IMR-90 (cell line): Measurements from ENCODE around the gene HOTAIR. TPM values are rescaled to one million over a fixed set of nuclear protein-coding genes. Genes with fewer than 3 reads are reported as not detected.
A peak's percentile ranks its signal among the peaks of the same experiment; 100 is the strongest.

Experiments
- ATAC-seq: fragments of 200-7000 bp; cut with Tn5 transposase; 2 replicates; pipeline ENCODE4 v1.9.1; 2020; ENCODE audit warnings: low read depth, mild to moderate bottlenecking, moderate library complexity
- BruUV-seq: library from RNA; stranded (reverse); fragments of 400-500 nt; replicated peaks from 2 replicates; lab custom pipeline; 2021; lab: Mats Ljungman, UMichigan
- CTCF ChIA-PET: fragments of 300-600 bp; formaldehyde crosslinking; extraction: SDS; loops from one replicate; lab custom pipeline; 2021; ENCODE audit warnings: antibody characterized with exemption; lab: Yijun Ruan, JAX
- POLR2A ChIA-PET: fragments of 300-600 bp; sonication (Branson Sonifier 250); formaldehyde crosslinking; loops from one replicate; lab custom pipeline; 2022; ENCODE audit warnings: antibody characterized with exemption; ENCODE audit not compliant: unreplicated experiment; lab: Charles Lee
- DNase-seq: peaks from one replicate; pipeline ENCODE4 v3.0.0; 2013
- H2AFZ ChIP-seq: replicated peaks from 2 replicates; pipeline ENCODE3; 2013; ENCODE audit warnings: low read length, mild to moderate bottlenecking; ENCODE audit not compliant: poor library complexity
- H2AK5ac ChIP-seq: 2 replicates; pipeline ENCODE4 v1.6.1; 2013; ENCODE audit warnings: low read depth, low read length, inconsistent platforms
- H2AK9ac ChIP-seq: replicated peaks from 2 replicates; pipeline ENCODE3; 2013; ENCODE audit warnings: mild to moderate bottlenecking, low read depth, low read length, moderate library complexity; ENCODE audit not compliant: poor library complexity
- H2BK120ac ChIP-seq: 2 replicates; pipeline ENCODE4 v1.6.1; 2013; ENCODE audit warnings: low read depth, low read length, inconsistent platforms
- H2BK15ac ChIP-seq: 3 replicates; pipeline ENCODE4 v1.6.1; 2013; ENCODE audit warnings: low read depth, low read length, inconsistent platforms
- H2BK20ac ChIP-seq: 2 replicates; pipeline ENCODE4 v1.6.1; 2013; ENCODE audit warnings: low read depth, mild to moderate bottlenecking, inconsistent platforms, low read length, moderate library complexity
- H2BK5ac ChIP-seq: 2 replicates; pipeline ENCODE4 v1.6.1; 2013; ENCODE audit warnings: mild to moderate bottlenecking, low read depth, low read length, inconsistent platforms; ENCODE audit not compliant: poor library complexity, severe bottlenecking
- H3K14ac ChIP-seq: replicated peaks from 2 replicates; pipeline ENCODE4 v1.6.1; 2013; ENCODE audit warnings: low read depth, low read length, inconsistent platforms
- H3K18ac ChIP-seq: 2 replicates; pipeline ENCODE4 v1.6.1; 2013; ENCODE audit warnings: low read depth, low read length, control low read depth
- H3K23ac ChIP-seq: 2 replicates; pipeline ENCODE4 v1.6.1; 2013; ENCODE audit warnings: low read depth, low read length, inconsistent platforms
- H3K27ac ChIP-seq: 2 replicates; pipeline ENCODE4 v1.5.1; 2013; ENCODE audit warnings: mild to moderate bottlenecking, control low read depth, low read length; ENCODE audit not compliant: insufficient read depth
- H3K27me3 ChIP-seq: 2 replicates; pipeline ENCODE4 v1.6.1; 2013; ENCODE audit warnings: low read length; ENCODE audit not compliant: control insufficient read depth, insufficient read depth
- H3K36me3 ChIP-seq: 2 replicates; pipeline ENCODE4 v1.6.1; 2013; ENCODE audit warnings: low read length, mixed read lengths; ENCODE audit not compliant: control insufficient read depth, insufficient read depth
- H3K4ac ChIP-seq: 2 replicates; pipeline ENCODE4 v1.6.1; 2013; ENCODE audit warnings: low read depth, low read length, inconsistent platforms
- H3K4me1 ChIP-seq: 2 replicates; pipeline ENCODE4 v1.6.1; 2013; ENCODE audit warnings: low read length, mixed read lengths; ENCODE audit not compliant: control insufficient read depth, insufficient read depth
- H3K4me2 ChIP-seq: 2 replicates; pipeline ENCODE4 v1.6.1; 2013; ENCODE audit warnings: low read depth, mild to moderate bottlenecking, control low read depth, low read length, moderate library complexity
- H3K4me3 ChIP-seq: 2 replicates; pipeline ENCODE4 v1.5.1; 2013; ENCODE audit warnings: low read depth, mild to moderate bottlenecking, control low read depth, low read length, moderate library complexity; ENCODE audit not compliant: insufficient read depth
- H3K56ac ChIP-seq: 2 replicates; pipeline ENCODE4 v1.6.1; 2013; ENCODE audit warnings: low read length, inconsistent platforms; ENCODE audit not compliant: insufficient read depth; ENCODE audit errors: extremely low read depth
- H3K79me1 ChIP-seq, 2 experiments: 2 replicates each; pipeline ENCODE4 v1.6.1; 2013; ENCODE audit warnings: low read length in 2 of 2, inconsistent platforms in 1 of 2, low read depth in 1 of 2
- H3K9ac ChIP-seq: 2 replicates; pipeline ENCODE4 v1.6.1; 2013; ENCODE audit warnings: low read depth, low read length, control low read depth
- H3K9me1 ChIP-seq: 2 replicates; pipeline ENCODE4 v1.6.1; 2013; ENCODE audit warnings: low read length, inconsistent platforms; ENCODE audit not compliant: insufficient read depth
- H3K9me3 ChIP-seq: 2 replicates; pipeline ENCODE4 v1.6.1; 2013; ENCODE audit warnings: low read length; ENCODE audit not compliant: control insufficient read depth, insufficient read depth
- H4K20me1 ChIP-seq: 2 replicates; pipeline ENCODE4 v1.6.1; 2013; ENCODE audit warnings: low read length, inconsistent platforms; ENCODE audit not compliant: insufficient read depth
- H4K5ac ChIP-seq: 2 replicates; pipeline ENCODE4 v1.6.1; 2013; ENCODE audit warnings: mild to moderate bottlenecking, low read depth, low read length, control low read depth
- H4K8ac ChIP-seq, 2 experiments: 2 replicates each; pipeline ENCODE4 v1.6.1; 2013; ENCODE audit warnings: low read depth in 2 of 2, low read length in 2 of 2, control low read depth in 1 of 2, inconsistent platforms in 1 of 2
- H4K91ac ChIP-seq: 2 replicates; pipeline ENCODE4 v1.6.1; 2013; ENCODE audit warnings: low read depth, low read length, inconsistent platforms; ENCODE audit not compliant: insufficient read depth
- CEBPB ChIP-seq: IDR thresholded peaks from 2 replicates; pipeline ENCODE4 v1.6.1; 2012; ENCODE audit warnings: low read depth, low read length, improper control_type of control experiment
- ELK1 ChIP-seq: fragments of 150-350 bp; IDR thresholded peaks from 2 replicates; pipeline ENCODE4 v1.6.1; 2016; ENCODE audit warnings: low read depth, mild to moderate bottlenecking, low read length, moderate library complexity, borderline replicate concordance
- MXI1 ChIP-seq: IDR thresholded peaks from 2 replicates; pipeline ENCODE4 v1.6.1; 2012; ENCODE audit warnings: low read depth, mild to moderate bottlenecking, low read length, moderate library complexity, borderline replicate concordance
- RFX5 ChIP-seq: IDR thresholded peaks from 2 replicates; pipeline ENCODE4 v1.8.0; 2012; ENCODE audit warnings: low read depth, mild to moderate bottlenecking, low read length, moderate library complexity
- WGBS, 2 experiments: methylation state at CpG; one replicate each; pipeline versions ENCODE4 v1.1.5 to v1.1.7; 2013; ENCODE audit warnings: missing lambda C conversion rate in 2 of 2; ENCODE audit not compliant: insufficient read length in 1 of 2; ENCODE audit errors: extremely low coverage in 2 of 2; 5-methylcytosine and 5-hydroxymethylcytosine counted together
- dilution Hi-C: fragments of 300-500 bp; cut with HindIII; formaldehyde crosslinking; loops from one replicate; pipeline ENCODE4 v1.14.3; 2018; ENCODE audit warnings: low sequenced_read_pairs; ENCODE audit not compliant: unreplicated experiment
- in situ Hi-C: fragments of 300-500 bp; cut with MboI; formaldehyde crosslinking; loops from 3 replicates; pipeline ENCODE4 v1.14.3; 2019; ENCODE audit warnings: low sequenced_read_pairs, inconsistent platforms, mixed read lengths
- intact Hi-C: fragments of 100-400 bp; cut with micrococcal nuclease; formaldehyde crosslinking; loops from 2 replicates; pipeline ENCODE4 v1.10.0; 2022
- polyA plus RNA-seq, 3 experiments: library from polyadenylated mRNA; depleted of rRNA; stranded (reverse); fragments of >200 nt; gene quantifications; 2 replicates each; pipeline ENCODE4 v1.2.3, GENCODE V29; 2012; ENCODE audit warnings: low replicate concordance in 1 of 3
- total RNA-seq: library from RNA; depleted of rRNA; stranded (reverse); fragments of >200 nt; gene quantifications from 2 replicates; pipeline ENCODE4 v1.2.3, GENCODE V29; 2012

Gene HOTAIR
- total and polyA plus RNA-seq, 2 of the 4 experiments (the other 2 are of a cell fraction), result not detected

DNA sequence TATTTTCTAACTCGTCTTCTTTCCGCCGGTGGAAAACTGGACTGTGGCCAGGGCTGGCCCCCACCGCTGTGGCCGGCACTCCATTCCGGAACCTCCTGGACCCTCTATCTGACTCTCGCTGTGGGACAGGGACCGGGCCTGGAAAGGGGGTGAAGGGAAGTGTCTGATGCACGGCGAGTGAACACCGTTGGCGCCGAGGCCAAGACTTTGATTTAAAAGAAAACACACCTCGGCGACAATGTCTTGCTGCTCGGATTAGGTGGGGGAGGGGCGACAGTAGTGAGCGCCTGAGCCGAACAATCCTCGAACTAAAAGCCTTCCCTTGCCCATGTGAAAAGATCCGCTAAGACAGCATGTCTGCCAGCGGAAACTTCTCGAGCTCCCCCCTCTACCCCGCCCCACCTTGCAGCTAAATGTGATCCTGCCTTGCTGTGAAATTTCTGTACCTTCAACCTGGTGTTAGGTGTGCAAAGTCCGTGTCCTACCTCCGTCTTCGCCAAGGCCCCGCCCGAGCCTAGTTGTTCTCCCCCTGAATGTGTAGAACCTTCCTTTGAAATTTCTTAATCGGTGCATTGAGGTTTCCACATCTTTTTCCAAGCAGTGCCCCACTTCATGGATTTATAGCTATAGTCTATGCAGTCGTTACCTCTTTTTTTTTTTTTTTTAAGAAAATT, 862 bp upstream of the HOTAIR start:
- Histone ChIP-seq H3K27me3 (peaks cover 95% of the 10 kb centered on the region), H4K5ac (no peak overlapping the region), H4K91ac (no peak overlapping the region), H3K9ac (no peak overlapping the region), H3K9me3 (peaks cover 16% of the 10 kb centered on the region), H3K36me3 (no peaks in the 10 kb centered on the region), H2BK5ac (no peak overlapping the region), H2AFZ (peak overlapping the region; percentile 14), H2AK5ac (no peak overlapping the region), H2AK9ac (no peak overlapping the region), H2BK120ac (no peak overlapping the region), H3K56ac (no peak overlapping the region), H3K9me1 (no peaks in the 10 kb centered on the region), H3K79me1 (no peaks in the 10 kb centered on the region), H4K20me1 (peaks cover 2% of the 10 kb centered on the region; the same call in 1 of the 2 replicates), H2BK15ac (no peak overlapping the region), H3K4me1 (peaks cover 2% of the 10 kb centered on the region; the same call in 1 of the 2 replicates), H3K27ac (no peak overlapping the region), H3K18ac (no peak overlapping the region), H3K4me3 (no peak overlapping the region), H3K23ac (no peak overlapping the region), H2BK20ac (no peak overlapping the region), H3K4me2 (no peak overlapping the region), H3K14ac (no peak overlapping the region), H4K8ac (no peak overlapping the region), H3K4ac (no peak overlapping the region)
- WGBS, 2 experiments, result 16% methylated on average over 5 of the region's 31 CpGs; no CpG with 5 or more reads in 1 of the 2 experiments
- CTCF ChIA-PET, result interaction anchor here (0.6 kb wide), 1 partner anchor 98 kb away, joined by 3 read pairs; no protein-coding TSS in a partner anchor
- in situ Hi-C loops (no loop called here), intact Hi-C loops (no loop called here), dilution Hi-C loops (no loop called here)
- TF ChIP-seq MXI1 (no peak), CEBPB (no peak), ELK1 (no peak), RFX5 (no peak)
- POLR2A ChIA-PET, result no interaction called here
- DNase-seq (no peak), ATAC-seq (no peak)
- BruUV-seq, result no TSS peak
